Panc1 (cell line): ENCODE results near the gene HBB. TPM values are rescaled to one million over a fixed set of nuclear protein-coding genes. Genes with fewer than 3 reads are reported as not detected.

Source experiments
- ATAC-seq: fragments of 200-7000 bp; cut with Tn5 transposase; 2 replicates; pipeline ENCODE4 v1.9.1; 2020; ENCODE audit warnings: mild to moderate bottlenecking, moderate library complexity
- BruUV-seq: library from RNA; stranded (reverse); fragments of 400-500 nt; replicated peaks from 2 replicates; lab custom pipeline; 2021; lab: Mats Ljungman, UMichigan
- CTCF ChIA-PET: fragments of 300-600 bp; sonication (Branson Sonifier 250); formaldehyde crosslinking; loops from one replicate; lab custom pipeline; 2022; ENCODE audit warnings: antibody characterized with exemption; lab: Charles Lee
- POLR2A ChIA-PET: fragments of 300-600 bp; sonication (Branson Sonifier 250); formaldehyde crosslinking; loops from one replicate; lab custom pipeline; 2022; ENCODE audit warnings: antibody characterized with exemption; lab: Charles Lee
- DNase-seq: peaks from one replicate; pipeline ENCODE4 v3.0.0-alpha.2; 2010; ENCODE audit warnings: low read depth, low spot score
- H3K27ac ChIP-seq: 2 replicates; pipeline ENCODE4 v1.5.1; 2011; ENCODE audit warnings: mild to moderate bottlenecking, low read length, inconsistent platforms
- H3K27me3 ChIP-seq: fragments of 200-500 bp; sonication (Bioruptor generic); 2 replicates; pipeline ENCODE4 v1.6.0; 2014; ENCODE audit warnings: low read length, inconsistent platforms; ENCODE audit not compliant: control insufficient read depth, insufficient read depth
- H3K36me3 ChIP-seq: fragments of 200-500 bp; sonication (Bioruptor generic); 2 replicates; pipeline ENCODE4 v1.5.1; 2014; ENCODE audit warnings: inconsistent platforms, mild to moderate bottlenecking, low read length, moderate library complexity; ENCODE audit not compliant: control insufficient read depth, insufficient read depth
- H3K4me1 ChIP-seq: 2 replicates; pipeline ENCODE4 v1.5.1; 2011; ENCODE audit warnings: inconsistent platforms, mild to moderate bottlenecking, low read length, moderate library complexity; ENCODE audit not compliant: control insufficient read depth, insufficient read depth
- H3K4me3 ChIP-seq, 2 experiments: 2 replicates each; pipeline ENCODE4 v1.5.1; 2011 to 2012; ENCODE audit warnings: low read depth in 2 of 2, low read length in 2 of 2, mild to moderate bottlenecking in 2 of 2, inconsistent platforms in 1 of 2, moderate library complexity in 1 of 2
- H3K9me3 ChIP-seq: fragments of 200-500 bp; sonication (Bioruptor generic); 2 replicates; pipeline ENCODE4 v1.5.1; 2014; ENCODE audit warnings: low read depth, mild to moderate bottlenecking, inconsistent platforms, low read length, moderate library complexity; ENCODE audit not compliant: control insufficient read depth, insufficient read depth
- POLR2AphosphoS5 ChIP-seq: IDR thresholded peaks from 2 replicates; pipeline ENCODE4 v1.6.1; 2012; ENCODE audit warnings: mild to moderate bottlenecking, low read depth, low read length, moderate library complexity
- SIN3A ChIP-seq: IDR thresholded peaks from 2 replicates; pipeline ENCODE4 v1.6.1; 2012; ENCODE audit warnings: low read depth, mild to moderate bottlenecking, low read length, moderate library complexity, borderline replicate concordance; ENCODE audit not compliant: insufficient read depth
- TCF7L2 ChIP-seq: IDR thresholded peaks from 2 replicates; pipeline ENCODE4 v1.6.1; 2011; ENCODE audit warnings: mild to moderate bottlenecking, low read depth, low read length, inconsistent platforms
- in situ Hi-C: cut with HindIII; loops from 2 replicates; pipeline ENCODE4 v1.10.0; 2016; ENCODE audit warnings: low sequenced_read_pairs, low pct_unique_long_range_greater_than_20kb
- intact Hi-C: fragments of 100-400 bp; cut with micrococcal nuclease; formaldehyde crosslinking; loops from one replicate; pipeline ENCODE4 v1.10.0; 2022; ENCODE audit not compliant: unreplicated experiment
- total RNA-seq: library from RNA; stranded (reverse); gene quantifications from one replicate; pipeline ENCODE4 v1.2.1, GENCODE V29; 2021; ENCODE audit not compliant: unreplicated experiment
- TF ChIP-seq, protein P1 (sequence below): fragments of 450-650 bp; IDR thresholded peaks from 2 replicates; pipeline ENCODE4 v1.5.1; 2017; ENCODE audit warnings: mild to moderate bottlenecking
- TF ChIP-seq, protein P2 (sequence below), 2 experiments: IDR thresholded peaks; 2 replicates each; pipeline ENCODE4 v1.6.1; 2011 to 2012; ENCODE audit warnings: low read depth in 2 of 2, control low read depth in 1 of 2, low read length in 1 of 2, mild to moderate bottlenecking in 1 of 2, moderate library complexity in 1 of 2; ENCODE audit not compliant: insufficient read depth in 1 of 2

The HBB gene
- total RNA-seq, 1 experiment from 2014 or later: 0.72 TPM

DNA sequence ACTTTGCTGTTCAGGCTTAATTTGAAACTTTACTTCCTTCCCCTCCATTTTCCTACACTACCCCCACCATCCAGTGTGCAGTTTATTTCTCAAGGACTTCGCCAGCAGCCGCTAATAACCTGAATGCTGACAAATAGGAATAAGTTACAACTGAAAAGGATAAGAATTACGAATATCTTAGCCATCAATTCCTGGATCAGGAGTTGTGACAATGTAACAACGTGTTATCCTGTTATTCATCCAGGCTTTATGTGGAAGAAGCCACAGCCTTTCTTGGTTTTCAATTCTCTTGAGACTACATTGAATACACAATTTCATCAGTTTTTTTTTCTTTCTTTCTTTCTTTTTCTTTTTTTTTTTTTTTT lies 16.9 kb upstream of the HBB start:
- DNase-seq: no peak
- intact Hi-C loops: no loop called here
- CTCF ChIA-PET: no interaction called here
- Histone ChIP-seq H3K4me1 (no peaks in the 10 kb centered on the region), H3K27me3 (peaks cover 4% of the 10 kb centered on the region; the same call in 1 of the 2 replicates), H3K36me3 (no peaks in the 10 kb centered on the region), H3K9me3 (no peaks in the 10 kb centered on the region), H3K4me3 (no peak overlapping the region), H3K27ac (no peak overlapping the region)
- BruUV-seq: no TSS peak
- POLR2A ChIA-PET: no interaction called here
- no peak for TF ChIP-seq SIN3A
- TF ChIP-seq TCF7L2: no peak
- TF ChIP-seq, protein P1, sequence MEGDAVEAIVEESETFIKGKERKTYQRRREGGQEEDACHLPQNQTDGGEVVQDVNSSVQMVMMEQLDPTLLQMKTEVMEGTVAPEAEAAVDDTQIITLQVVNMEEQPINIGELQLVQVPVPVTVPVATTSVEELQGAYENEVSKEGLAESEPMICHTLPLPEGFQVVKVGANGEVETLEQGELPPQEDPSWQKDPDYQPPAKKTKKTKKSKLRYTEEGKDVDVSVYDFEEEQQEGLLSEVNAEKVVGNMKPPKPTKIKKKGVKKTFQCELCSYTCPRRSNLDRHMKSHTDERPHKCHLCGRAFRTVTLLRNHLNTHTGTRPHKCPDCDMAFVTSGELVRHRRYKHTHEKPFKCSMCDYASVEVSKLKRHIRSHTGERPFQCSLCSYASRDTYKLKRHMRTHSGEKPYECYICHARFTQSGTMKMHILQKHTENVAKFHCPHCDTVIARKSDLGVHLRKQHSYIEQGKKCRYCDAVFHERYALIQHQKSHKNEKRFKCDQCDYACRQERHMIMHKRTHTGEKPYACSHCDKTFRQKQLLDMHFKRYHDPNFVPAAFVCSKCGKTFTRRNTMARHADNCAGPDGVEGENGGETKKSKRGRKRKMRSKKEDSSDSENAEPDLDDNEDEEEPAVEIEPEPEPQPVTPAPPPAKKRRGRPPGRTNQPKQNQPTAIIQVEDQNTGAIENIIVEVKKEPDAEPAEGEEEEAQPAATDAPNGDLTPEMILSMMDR: no peak
- TF ChIP-seq, protein P2, sequence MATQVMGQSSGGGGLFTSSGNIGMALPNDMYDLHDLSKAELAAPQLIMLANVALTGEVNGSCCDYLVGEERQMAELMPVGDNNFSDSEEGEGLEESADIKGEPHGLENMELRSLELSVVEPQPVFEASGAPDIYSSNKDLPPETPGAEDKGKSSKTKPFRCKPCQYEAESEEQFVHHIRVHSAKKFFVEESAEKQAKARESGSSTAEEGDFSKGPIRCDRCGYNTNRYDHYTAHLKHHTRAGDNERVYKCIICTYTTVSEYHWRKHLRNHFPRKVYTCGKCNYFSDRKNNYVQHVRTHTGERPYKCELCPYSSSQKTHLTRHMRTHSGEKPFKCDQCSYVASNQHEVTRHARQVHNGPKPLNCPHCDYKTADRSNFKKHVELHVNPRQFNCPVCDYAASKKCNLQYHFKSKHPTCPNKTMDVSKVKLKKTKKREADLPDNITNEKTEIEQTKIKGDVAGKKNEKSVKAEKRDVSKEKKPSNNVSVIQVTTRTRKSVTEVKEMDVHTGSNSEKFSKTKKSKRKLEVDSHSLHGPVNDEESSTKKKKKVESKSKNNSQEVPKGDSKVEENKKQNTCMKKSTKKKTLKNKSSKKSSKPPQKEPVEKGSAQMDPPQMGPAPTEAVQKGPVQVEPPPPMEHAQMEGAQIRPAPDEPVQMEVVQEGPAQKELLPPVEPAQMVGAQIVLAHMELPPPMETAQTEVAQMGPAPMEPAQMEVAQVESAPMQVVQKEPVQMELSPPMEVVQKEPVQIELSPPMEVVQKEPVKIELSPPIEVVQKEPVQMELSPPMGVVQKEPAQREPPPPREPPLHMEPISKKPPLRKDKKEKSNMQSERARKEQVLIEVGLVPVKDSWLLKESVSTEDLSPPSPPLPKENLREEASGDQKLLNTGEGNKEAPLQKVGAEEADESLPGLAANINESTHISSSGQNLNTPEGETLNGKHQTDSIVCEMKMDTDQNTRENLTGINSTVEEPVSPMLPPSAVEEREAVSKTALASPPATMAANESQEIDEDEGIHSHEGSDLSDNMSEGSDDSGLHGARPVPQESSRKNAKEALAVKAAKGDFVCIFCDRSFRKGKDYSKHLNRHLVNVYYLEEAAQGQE (IDR thresholded peaks at IDR 0.05; ENCODE audit: insufficient read depth in 1 of 2, low read depth in 2 of 2, low read length in 1 of 2): no peak
- ATAC-seq: no peak
- in situ Hi-C loops: no loop called here

DNA sequence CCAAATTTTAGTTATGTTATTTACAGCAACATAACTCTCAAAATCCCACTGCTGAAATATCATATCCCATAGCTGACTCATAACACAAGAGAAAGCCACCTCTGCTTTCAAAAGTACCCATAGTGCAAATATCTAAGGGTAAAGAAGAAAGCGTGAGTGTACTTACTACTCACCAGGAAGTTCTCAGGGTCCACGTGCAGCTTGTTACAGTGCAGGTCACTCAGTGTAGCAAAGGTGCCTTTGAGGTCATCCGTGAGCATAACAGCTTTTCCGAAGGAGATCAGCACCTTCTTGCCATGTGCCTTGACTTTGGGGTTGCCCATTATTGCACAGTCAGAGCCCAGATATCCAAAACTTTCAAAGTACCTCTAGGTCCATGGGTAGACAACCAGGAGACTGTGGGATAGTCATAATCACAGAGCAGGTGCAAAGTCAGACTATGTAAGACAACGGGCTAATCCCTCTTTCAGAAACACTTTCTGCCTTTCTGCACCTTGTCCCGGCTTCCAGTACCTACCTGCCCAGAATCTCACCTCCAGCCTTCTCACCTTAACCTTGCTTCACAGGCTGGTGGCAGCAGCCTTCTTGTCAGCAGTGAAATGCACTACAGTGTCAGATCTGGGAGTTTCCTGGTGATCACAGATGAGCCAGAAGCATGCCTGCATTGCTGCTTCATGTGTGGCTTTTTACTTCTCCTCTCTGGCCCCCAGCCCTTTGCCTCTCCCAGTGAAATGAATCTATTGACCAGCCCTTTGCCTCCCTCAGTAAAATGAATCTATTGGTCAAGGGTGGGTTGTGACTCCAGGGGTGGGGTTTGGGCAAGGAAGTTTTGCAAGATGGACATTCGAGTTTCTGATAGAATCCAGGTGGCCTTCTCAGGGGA lies 16.3 kb upstream of the HBB start:
- H3K27me3 ChIP-seq: peaks cover 4% of the 10 kb centered on the region; the same call in 1 of the 2 replicates
- H3K9me3 ChIP-seq: no peaks in the 10 kb centered on the region

More for the DNA sequence above, 16.3 kb upstream of the HBB start:
- H3K27ac ChIP-seq: no peak overlapping the region
- no peaks in the 10 kb centered on the region for H3K4me1 ChIP-seq
- TF ChIP-seq, protein P2 (IDR thresholded peaks at IDR 0.05; ENCODE audit: insufficient read depth in 1 of 2, low read depth in 2 of 2, low read length in 1 of 2): no peak
- TF ChIP-seq, protein P1: no peak
- no peak for TF ChIP-seq TCF7L2
- TF ChIP-seq SIN3A: no peak
- TF ChIP-seq POLR2AphosphoS5: no peak
- CTCF ChIA-PET: interaction anchor here (0.6 kb wide), 1 partner anchor 357 kb away, joined by 3 read pairs; no protein-coding TSS in a partner anchor
- BruUV-seq: no TSS peak
- ATAC-seq: no peak
- no peak for DNase-seq
- intact Hi-C loops (no loop called here), in situ Hi-C loops (no loop called here)
- no peak overlapping the region for H3K4me3 ChIP-seq
- POLR2A ChIA-PET: no interaction called here
- no peaks in the 10 kb centered on the region for H3K36me3 ChIP-seq
